A549 treated with ZK216348 at 1 μM for 4 hours (cell line): Measurements from ENCODE around the gene ATXN10. TPM values are rescaled to one million over a fixed set of nuclear protein-coding genes. Genes with fewer than 3 reads are reported as not detected.

ENCODE experiments used
- total RNA-seq: library from RNA; stranded (reverse); fragments of 200-300 nt; extraction: Qiagen RNA extraction; gene quantifications from 5 replicates; pipeline ENCODE4 v1.2.3, GENCODE V29; 2022; ENCODE audit warnings: low read depth

The ATXN10 gene, protein sequence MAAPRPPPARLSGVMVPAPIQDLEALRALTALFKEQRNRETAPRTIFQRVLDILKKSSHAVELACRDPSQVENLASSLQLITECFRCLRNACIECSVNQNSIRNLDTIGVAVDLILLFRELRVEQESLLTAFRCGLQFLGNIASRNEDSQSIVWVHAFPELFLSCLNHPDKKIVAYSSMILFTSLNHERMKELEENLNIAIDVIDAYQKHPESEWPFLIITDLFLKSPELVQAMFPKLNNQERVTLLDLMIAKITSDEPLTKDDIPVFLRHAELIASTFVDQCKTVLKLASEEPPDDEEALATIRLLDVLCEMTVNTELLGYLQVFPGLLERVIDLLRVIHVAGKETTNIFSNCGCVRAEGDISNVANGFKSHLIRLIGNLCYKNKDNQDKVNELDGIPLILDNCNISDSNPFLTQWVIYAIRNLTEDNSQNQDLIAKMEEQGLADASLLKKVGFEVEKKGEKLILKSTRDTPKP
- 95.0 to 157 TPM (median 113 TPM) in 5 replicates for total RNA-seq

DNA sequence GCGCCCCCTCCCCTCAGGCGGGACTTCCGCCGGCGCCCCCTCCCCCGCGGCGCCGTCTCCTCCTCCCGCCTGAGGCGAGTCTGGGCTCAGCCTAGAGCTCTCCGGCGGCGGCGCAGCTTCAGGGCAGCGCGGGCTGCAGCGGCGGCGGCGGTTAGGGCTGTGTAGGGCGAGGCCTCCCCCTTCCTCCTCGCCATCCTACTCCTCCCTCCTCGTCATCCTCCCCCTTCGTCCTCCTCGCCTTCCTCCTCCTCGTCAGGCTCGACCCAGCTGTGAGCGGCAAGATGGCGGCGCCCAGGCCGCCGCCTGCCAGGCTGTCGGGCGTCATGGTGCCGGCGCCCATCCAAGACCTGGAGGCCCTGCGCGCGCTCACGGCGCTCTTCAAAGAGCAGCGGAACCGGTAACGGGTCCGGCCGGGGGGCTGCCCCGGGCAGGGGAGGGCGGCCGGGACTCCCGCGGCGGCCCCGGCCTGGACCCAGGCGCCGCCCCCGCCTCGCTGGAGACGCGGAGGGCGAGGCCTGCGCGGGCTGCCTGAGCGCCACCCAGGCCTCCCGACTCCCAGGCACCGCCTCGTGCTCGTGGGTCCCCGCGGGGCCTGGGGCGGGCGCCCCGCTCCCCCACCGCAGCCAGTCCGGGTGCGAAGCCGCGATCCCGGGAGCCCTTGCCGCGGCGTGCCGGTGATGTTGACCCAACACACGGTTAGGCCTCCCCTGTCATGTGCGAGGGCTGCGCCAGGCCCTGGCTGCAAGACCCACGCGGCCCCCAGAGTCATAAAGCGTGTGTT, at the start of gene ATXN10:
Gene ATXN10, plus strand, starts transcription at position 52 of the 781 bp plus-strand sequence. Its CDS starts 230 bp downstream, at position 282.

Other genes with a start within 250 kb of the ATXN10 start
- gene FBLN1, start 169.0 kb upstream of the ATXN10 start, total RNA-seq, result 27.7 to 58.9 TPM (median 50.1 TPM) in 5 replicates